Right hindlimb (tissue), 1 donor: ENCODE data around the gene OPRL1.

Experiments
- DNase-seq: peaks from one replicate; pipeline ENCODE4 v3.0.0-alpha.2; 2018

The OPRL1 gene

DNA sequence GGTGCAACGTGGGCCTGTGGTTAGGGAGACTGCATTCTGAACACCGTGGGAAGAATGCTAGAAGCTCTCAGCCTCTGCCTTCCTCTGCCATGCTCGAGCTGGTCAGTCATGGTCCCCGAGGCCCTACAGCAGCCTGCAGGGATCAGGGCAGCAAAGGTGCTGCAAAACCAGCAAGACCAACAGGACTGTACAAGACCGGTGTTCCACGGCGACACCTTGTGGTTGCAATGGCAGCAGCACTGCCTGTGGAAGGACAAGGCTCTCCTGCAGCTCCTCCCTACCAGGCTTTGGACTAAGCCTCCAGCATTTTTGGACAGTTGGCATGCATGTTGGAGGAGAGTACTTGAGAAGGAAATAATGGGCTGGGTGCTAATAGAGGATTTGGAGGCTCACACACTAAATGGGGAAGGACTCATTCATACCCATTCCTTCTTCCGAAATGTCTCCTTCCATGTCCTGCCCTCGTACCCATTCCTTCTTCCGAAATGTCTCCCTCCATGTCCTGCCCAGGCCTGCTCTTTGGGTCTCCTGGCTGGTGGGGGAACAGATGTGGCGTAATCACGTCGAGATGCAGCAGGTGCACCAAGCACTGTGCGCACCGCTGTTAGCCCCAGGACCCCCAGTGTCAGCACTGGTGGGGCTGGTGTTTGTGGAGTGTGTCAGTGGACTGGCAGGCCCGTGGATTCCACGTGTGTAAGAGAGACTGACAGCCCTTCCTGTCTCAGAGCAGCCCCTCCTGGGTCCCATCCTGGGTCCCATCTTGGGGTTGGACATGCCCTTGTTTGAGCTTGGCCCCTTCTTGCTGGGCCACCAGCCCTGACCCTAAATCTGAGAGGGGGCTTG, 65.8 kb downstream of the OPRL1 start:
- DNase-seq = peak; percentile 5

DNA sequence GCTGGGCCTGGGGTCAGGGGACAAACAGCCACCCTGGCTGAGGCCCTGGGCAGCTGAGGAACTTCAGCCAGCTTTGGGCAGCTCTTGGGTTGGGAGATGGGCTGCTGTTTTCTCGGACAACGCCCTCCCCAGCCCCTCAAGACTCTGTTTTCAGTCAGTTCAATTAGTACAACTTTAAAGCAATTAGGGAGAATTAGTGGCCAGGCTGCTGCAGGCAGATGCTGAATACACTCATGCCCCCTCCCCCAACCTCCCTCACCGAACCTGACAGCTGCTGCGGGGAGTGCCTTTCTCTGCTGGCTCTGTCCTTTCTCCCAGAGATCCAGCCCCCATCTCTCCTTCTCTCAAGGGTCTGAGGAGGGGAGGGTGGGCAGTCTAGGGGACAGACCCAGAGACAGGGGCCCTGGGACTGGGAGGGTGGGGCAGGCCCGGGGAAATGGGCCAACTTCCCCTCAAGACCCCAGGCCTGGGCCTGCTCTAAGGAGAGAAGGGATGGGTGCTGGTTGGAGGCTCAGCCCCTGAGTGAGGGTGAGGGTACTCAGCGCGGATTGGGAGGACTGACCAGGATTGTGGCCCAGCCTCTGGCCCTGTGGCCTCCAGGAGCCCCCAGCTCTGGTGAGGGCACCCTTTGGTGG, 66.5 kb downstream of the OPRL1 start:
- no peak for DNase-seq

DNA sequence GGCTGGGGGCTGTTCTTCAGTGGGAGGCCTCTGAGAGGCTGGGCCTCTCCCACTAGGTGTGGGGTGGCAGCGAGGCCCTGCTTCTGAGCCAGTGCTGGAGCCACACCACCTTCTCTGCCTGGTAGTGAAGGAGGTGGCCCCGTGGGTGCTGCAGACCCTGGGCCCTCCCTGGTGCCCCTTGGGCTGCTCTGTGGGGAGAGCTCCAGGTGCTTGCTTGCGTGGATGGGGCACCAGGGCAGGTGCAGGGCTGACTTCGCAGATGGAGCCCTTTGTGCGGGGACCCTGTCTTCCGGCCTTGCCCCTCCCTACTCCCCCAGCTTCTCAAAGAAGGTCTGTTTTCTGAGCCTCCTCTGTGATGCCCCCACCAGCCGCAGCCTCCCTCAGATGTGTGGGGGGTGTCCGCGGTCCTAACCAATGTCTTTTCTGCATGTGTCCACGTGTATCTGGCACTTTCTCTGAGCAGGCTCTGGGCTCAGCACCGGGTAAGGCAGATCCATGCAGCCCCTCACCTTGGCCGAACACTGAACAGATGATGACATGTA, 67.1 kb downstream of the OPRL1 start:
- DNase-seq = no peak

DNA sequence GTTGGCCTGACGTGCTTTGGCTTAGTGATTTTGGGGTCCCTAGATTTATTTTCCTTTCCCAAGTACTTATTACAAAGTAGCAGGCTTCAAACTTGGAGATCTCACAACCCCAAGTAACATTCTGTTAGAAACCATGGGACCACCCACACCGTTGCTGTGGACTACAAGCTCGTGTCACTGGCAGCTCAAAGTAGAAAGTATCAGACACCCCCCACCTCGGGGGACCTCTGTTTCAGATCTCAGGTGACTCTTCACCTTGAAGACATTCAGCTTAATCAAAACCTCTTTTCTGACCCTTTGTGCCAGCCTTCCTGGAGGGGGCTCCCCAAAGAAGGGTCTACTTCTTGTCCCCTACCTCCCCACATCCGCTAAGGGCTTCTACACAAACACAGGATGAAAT, 68.7 kb downstream of the OPRL1 start:
- no peak for DNase-seq

DNA sequence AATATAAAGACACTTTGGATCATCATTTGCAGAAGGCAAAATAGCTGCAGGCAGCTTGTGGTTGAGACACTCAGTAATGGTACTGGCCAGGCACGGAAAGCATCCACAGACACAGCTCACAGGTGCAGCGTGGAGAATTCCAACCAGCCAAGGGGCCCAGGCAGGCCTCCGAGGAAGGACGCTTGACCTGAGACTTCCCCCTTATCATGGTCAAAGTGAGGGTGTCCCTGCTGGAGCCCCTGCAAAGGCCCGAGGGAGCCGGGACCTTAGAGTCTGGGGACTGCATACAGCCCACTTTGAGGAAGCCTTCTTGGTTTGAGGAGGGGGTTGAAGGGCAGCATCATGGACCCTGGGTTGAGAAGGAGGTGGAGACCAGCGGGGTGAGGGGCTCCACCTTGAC, 69.3 kb downstream of the OPRL1 start:
- DNase-seq = no peak

DNA sequence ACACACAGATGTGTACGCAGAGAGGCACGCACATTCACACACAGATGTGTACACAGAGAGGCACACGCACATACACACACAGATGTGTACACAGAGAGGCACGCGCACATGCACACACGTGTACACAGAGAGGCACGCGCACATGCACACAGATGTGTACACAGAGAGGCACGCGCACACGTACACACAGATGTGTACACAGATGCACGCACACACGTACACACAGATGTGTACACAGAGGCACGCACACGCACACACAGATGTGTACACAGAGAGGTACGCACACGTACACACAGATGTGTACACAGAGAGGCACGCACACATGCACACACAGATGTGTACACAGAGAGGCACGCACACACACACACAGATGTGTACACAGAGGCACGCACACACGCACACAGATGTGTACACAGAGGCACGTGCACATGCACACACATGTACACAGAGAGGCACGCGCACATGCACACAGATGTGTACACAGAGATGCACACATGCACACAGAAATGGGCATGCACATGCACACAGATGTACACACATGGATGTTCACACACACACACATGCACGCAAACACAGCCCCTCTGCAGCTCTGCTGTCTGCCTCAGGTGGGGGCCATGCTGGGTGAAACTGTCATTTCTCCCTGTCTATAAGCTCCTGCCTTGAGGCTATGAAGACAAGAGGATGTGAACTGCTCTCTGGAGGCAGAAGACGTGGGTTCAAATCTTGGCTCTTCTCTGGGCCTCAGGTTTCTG, 70.1 kb downstream of the OPRL1 start:
- DNase-seq = no peak
